Fibroblast of lung (primary cell): ENCODE measurements around the gene EGF. TPM values are rescaled to one million over a fixed set of nuclear protein-coding genes. Genes with fewer than 3 reads are reported as not detected.

ENCODE experiments used
- DNase-seq, 2 donors: peaks; one replicate each; pipeline versions ENCODE4 v3.0.0 to v3.0.0-alpha.2; 2010; ENCODE audit warnings: low read depth in 2 of 2
- H2AFZ ChIP-seq: 2 replicates; pipeline ENCODE4 v1.5.1; 2012; ENCODE audit warnings: low read length, control low read depth, inconsistent platforms
- H3K27ac ChIP-seq: 2 replicates; pipeline ENCODE4 v1.5.1; 2011; ENCODE audit warnings: low read length, control low read depth; ENCODE audit not compliant: insufficient read depth
- H3K27me3 ChIP-seq: 2 replicates; pipeline ENCODE4 v1.5.1; 2011; ENCODE audit warnings: mild to moderate bottlenecking, low read length; ENCODE audit not compliant: control insufficient read depth, insufficient read depth
- H3K36me3 ChIP-seq: 2 replicates; pipeline ENCODE4 v1.5.1; 2011; ENCODE audit warnings: low read length; ENCODE audit not compliant: control insufficient read depth, insufficient read depth
- H3K4me1 ChIP-seq: 2 replicates; pipeline ENCODE4 v1.5.1; 2011; ENCODE audit warnings: low read length; ENCODE audit not compliant: control insufficient read depth, insufficient read depth; ENCODE audit errors: extremely low read depth
- H3K4me2 ChIP-seq: 2 replicates; pipeline ENCODE4 v1.5.1; 2011; ENCODE audit warnings: low read length, control low read depth; ENCODE audit not compliant: insufficient read depth; ENCODE audit errors: extremely low read depth
- H3K4me3 ChIP-seq, 4 experiments: fragments of 200-600 bp in 1 of 4; sonication (generic) in 1 of 4; replicated peaks in 1 of 4; 2 replicates each; pipeline ENCODE4 v1.5.1; 2011 to 2016; ENCODE audit warnings: low read length in 4 of 4, low read depth in 3 of 4, mild to moderate bottlenecking in 3 of 4, control low read depth in 2 of 4, inconsistent platforms in 1 of 4, mixed read lengths in 1 of 4; ENCODE audit not compliant: insufficient read depth in 1 of 4; ENCODE audit errors: control extremely low read depth in 1 of 4
- H3K79me2 ChIP-seq: 2 replicates; pipeline ENCODE4 v1.5.1; 2012; ENCODE audit warnings: mild to moderate bottlenecking, low read length, inconsistent platforms; ENCODE audit not compliant: control insufficient read depth, insufficient read depth
- H3K9ac ChIP-seq: 2 replicates; pipeline ENCODE4 v1.5.1; 2011; ENCODE audit warnings: mild to moderate bottlenecking, low read length, control low read depth; ENCODE audit not compliant: insufficient read depth
- H3K9me3 ChIP-seq: 2 replicates; pipeline ENCODE4 v1.5.1; 2012; ENCODE audit warnings: low read depth, low read length; ENCODE audit not compliant: control insufficient read depth, insufficient read depth
- H4K20me1 ChIP-seq: 2 replicates; pipeline ENCODE4 v1.5.1; 2011; ENCODE audit warnings: low read length; ENCODE audit not compliant: control insufficient read depth, insufficient read depth; ENCODE audit errors: extremely low read depth
- EZH2 ChIP-seq: IDR thresholded peaks from 2 replicates; pipeline ENCODE4 v1.5.1; 2012; ENCODE audit warnings: low read length, control low read depth, mild to moderate bottlenecking; ENCODE audit errors: missing control alignments
- polyA plus RNA-seq, 2 donors: library from polyadenylated mRNA; depleted of rRNA in 1 of 2; stranded (reverse) in 1 of 2; unstranded in 1 of 2; fragments of >200 nt; gene quantifications; 2 replicates each; pipeline ENCODE4 v1.2.1, GENCODE V29; 2011 to 2012; ENCODE audit warnings: missing spikeins in 1 of 2
- total RNA-seq: library from RNA; depleted of rRNA; stranded (reverse); fragments of >200 nt; gene quantifications from 2 replicates; pipeline ENCODE4 v1.2.1, GENCODE V29; 2014
- TF ChIP-seq, protein P1 (sequence below), 2 donors: IDR thresholded peaks in 1 of 2; conservative IDR thresholded peaks in 1 of 2; 1 replicate in 1 of 2; 2 replicates in 1 of 2; pipeline ENCODE4 v1.5.1; 2011 to 2012; ENCODE audit warnings: low read length in 2 of 2, control low read depth in 1 of 2, inconsistent platforms in 1 of 2, low read depth in 1 of 2, mild to moderate bottlenecking in 1 of 2

The EGF gene
- total and polyA plus RNA-seq, 2 donors (not counting 1 experiment from before 2014, with no cell fraction given) = 0.59 to 0.83 TPM

DNA sequence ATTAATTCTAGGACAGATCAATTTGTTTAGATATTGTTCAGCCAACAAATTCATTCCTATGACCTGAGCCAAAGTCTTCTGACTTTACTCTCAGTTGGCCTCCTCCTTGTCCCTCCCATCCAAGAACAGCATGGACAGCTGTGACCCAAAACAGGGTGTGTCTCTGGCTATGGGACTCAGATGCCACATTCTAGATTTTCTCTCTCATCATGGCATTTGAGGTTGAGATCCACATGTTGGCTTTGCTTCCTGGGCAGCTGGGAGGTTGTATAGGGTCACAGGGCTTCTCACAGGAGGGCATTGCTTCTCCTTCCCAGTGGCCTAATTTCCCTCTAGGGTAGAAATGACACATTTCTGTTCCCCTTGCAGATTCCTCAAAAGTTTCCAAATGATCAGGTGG is 22.6 kb upstream of the EGF start:
- no peak overlapping the region for H3K9ac ChIP-seq
- no peaks in the 10 kb centered on the region for H3K9me3 ChIP-seq
- no peak overlapping the region for H3K4me3 ChIP-seq
- H2AFZ ChIP-seq = no peak overlapping the region
- no peaks in the 10 kb centered on the region for H3K79me2 ChIP-seq
- H3K4me2 ChIP-seq = no peak overlapping the region
- H3K27ac ChIP-seq = no peak overlapping the region
- H4K20me1 ChIP-seq = no peaks in the 10 kb centered on the region
- no peak for DNase-seq
- TF ChIP-seq, protein P1, sequence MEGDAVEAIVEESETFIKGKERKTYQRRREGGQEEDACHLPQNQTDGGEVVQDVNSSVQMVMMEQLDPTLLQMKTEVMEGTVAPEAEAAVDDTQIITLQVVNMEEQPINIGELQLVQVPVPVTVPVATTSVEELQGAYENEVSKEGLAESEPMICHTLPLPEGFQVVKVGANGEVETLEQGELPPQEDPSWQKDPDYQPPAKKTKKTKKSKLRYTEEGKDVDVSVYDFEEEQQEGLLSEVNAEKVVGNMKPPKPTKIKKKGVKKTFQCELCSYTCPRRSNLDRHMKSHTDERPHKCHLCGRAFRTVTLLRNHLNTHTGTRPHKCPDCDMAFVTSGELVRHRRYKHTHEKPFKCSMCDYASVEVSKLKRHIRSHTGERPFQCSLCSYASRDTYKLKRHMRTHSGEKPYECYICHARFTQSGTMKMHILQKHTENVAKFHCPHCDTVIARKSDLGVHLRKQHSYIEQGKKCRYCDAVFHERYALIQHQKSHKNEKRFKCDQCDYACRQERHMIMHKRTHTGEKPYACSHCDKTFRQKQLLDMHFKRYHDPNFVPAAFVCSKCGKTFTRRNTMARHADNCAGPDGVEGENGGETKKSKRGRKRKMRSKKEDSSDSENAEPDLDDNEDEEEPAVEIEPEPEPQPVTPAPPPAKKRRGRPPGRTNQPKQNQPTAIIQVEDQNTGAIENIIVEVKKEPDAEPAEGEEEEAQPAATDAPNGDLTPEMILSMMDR (conservative IDR thresholded peaks at IDR 0.05 in 1 of 2, IDR thresholded peaks at IDR 0.05 in 1 of 2; ENCODE audit: low read depth in 1 of 2, low read length in 2 of 2) = no peak
- no peak for TF ChIP-seq EZH2
- H3K27me3 ChIP-seq = no peaks in the 10 kb centered on the region
- H3K4me1 ChIP-seq = no peaks in the 10 kb centered on the region
- no peaks in the 10 kb centered on the region for H3K36me3 ChIP-seq

DNA sequence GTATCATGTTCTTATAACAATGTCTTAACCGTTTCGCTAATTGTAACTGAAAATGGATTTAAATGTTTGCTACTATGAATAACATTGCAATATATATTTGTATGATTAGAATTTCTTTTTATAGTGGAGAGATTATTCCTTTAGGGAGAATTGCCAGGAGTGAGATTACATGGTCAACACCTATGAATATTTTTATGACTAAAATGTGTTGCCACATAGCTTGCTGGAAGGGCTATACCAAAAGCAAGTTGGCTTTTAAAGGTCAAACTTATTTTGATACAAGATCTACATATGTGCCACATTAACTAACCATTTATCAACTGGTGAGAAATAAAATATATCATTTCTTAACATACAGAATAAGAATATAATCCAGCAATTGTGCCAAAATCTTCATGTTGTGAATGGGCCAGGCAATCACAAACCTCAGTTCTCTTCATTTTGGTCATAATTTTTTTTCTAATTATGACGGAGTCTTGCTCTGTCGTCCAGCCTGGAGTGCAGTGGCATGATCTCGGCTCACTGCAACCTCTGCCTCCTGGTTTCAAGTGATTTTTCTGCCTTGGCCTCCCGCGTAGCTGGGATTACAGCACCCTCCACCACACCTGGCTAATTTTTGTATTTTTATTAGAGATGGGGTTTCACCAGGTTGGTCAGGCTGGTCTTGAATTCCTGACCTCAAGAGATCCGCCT is 10.0 kb upstream of the EGF start:
- H3K27ac ChIP-seq = no peak overlapping the region
- H3K9me3 ChIP-seq = no peaks in the 10 kb centered on the region
- no peaks in the 10 kb centered on the region for H3K79me2 ChIP-seq
- no peak overlapping the region for H2AFZ ChIP-seq
- H3K4me1 ChIP-seq = no peaks in the 10 kb centered on the region
- DNase-seq = no peak
- no peaks in the 10 kb centered on the region for H3K27me3 ChIP-seq
- H4K20me1 ChIP-seq = no peaks in the 10 kb centered on the region
- TF ChIP-seq, protein P1 (conservative IDR thresholded peaks at IDR 0.05 in 1 of 2, IDR thresholded peaks at IDR 0.05 in 1 of 2; ENCODE audit: low read depth in 1 of 2, low read length in 2 of 2) = no peak
- TF ChIP-seq EZH2 = no peak
- no peaks in the 10 kb centered on the region for H3K36me3 ChIP-seq
- no peak overlapping the region for H3K9ac ChIP-seq
- H3K4me3 ChIP-seq = no peak overlapping the region
- no peak overlapping the region for H3K4me2 ChIP-seq

DNA sequence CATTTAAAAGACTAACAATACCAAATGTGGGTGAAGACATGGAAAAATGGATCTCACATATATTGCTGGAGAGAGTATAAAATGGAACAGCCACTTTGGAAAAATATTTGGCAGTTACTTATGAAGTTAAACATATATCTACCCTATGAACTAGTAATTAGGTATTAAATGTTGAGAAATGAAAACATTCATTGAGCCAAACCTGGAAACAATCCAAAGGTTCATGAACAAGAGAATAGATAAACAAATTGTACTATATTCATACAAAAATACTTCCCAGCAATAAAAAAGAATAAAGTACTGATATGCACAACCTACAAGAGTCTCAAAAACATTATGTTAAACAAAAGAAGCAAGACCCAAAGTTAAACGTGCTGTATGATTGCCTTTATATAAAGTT is 4.0 kb upstream of the EGF start:
- DNase-seq = peak in 1 of 2 donors; percentile 15
- no peaks in the 10 kb centered on the region for H3K4me1 ChIP-seq
- H3K36me3 ChIP-seq = no peaks in the 10 kb centered on the region
- H2AFZ ChIP-seq = no peak overlapping the region
- TF ChIP-seq, protein P1 (conservative IDR thresholded peaks at IDR 0.05 in 1 of 2, IDR thresholded peaks at IDR 0.05 in 1 of 2; ENCODE audit: low read depth in 1 of 2, low read length in 2 of 2) = no peak
- no peak for TF ChIP-seq EZH2
- no peak overlapping the region for H3K27ac ChIP-seq
- H3K4me2 ChIP-seq = no peak overlapping the region
- H4K20me1 ChIP-seq = no peaks in the 10 kb centered on the region
- H3K79me2 ChIP-seq = no peaks in the 10 kb centered on the region
- H3K4me3 ChIP-seq = no peak overlapping the region
- no peaks in the 10 kb centered on the region for H3K9me3 ChIP-seq
- H3K9ac ChIP-seq = no peak overlapping the region
- H3K27me3 ChIP-seq = no peaks in the 10 kb centered on the region
